ENCODE measurements around the gene ANKS6.

- TF ChIP-seq POLR2A (IDR thresholded peaks at IDR 0.05) (no peak), POLR2AphosphoS5 (IDR thresholded peaks at IDR 0.05) (no peak), CTCF (IDR thresholded peaks at IDR 0.05 in 8 of 11, conservative IDR thresholded peaks at IDR 0.05 in 3 of 11) (no peak)
Measured at GRCh38 chr9:98790134-98790841, 6.1 kb downstream of the ANKS6 start.

All from spleen (tissue), 7 donors.